B cell (primary cell): ENCODE measurements around the gene CHKA.

Experiments used
- CTCF ChIP-seq: fragments of 200-600 bp; IDR thresholded peaks from one replicate; pipeline ENCODE4 v1.8.0; 2022; ENCODE audit warnings: antibody characterized with exemption, mild to moderate bottlenecking
- EZH2 ChIP-seq: IDR thresholded peaks from 2 replicates; pipeline ENCODE4 v1.6.1; 2012; ENCODE audit warnings: borderline replicate concordance, low read depth, mild to moderate bottlenecking, moderate library complexity, low read length; ENCODE audit not compliant: insufficient read depth, poor library complexity, severe bottlenecking

GRCh38 chr11:68164437-68164836, 43.2 kb upstream of the CHKA start:
- TF ChIP-seq CTCF = no peak
- TF ChIP-seq EZH2 = no peak
